NCI-H2171 (cell line): ENCODE results near the gene POMC.
"Not testable (repeated sequence)": the region's sequence is repeated elsewhere in the genome, so short reads cannot be mapped to it uniquely, and the experiment has no call there.

Source experiments
- DNase-seq: peaks from one replicate; lab custom pipeline; 2025; lab: John Stamatoyannopoulos, UW

The POMC gene

DNA sequence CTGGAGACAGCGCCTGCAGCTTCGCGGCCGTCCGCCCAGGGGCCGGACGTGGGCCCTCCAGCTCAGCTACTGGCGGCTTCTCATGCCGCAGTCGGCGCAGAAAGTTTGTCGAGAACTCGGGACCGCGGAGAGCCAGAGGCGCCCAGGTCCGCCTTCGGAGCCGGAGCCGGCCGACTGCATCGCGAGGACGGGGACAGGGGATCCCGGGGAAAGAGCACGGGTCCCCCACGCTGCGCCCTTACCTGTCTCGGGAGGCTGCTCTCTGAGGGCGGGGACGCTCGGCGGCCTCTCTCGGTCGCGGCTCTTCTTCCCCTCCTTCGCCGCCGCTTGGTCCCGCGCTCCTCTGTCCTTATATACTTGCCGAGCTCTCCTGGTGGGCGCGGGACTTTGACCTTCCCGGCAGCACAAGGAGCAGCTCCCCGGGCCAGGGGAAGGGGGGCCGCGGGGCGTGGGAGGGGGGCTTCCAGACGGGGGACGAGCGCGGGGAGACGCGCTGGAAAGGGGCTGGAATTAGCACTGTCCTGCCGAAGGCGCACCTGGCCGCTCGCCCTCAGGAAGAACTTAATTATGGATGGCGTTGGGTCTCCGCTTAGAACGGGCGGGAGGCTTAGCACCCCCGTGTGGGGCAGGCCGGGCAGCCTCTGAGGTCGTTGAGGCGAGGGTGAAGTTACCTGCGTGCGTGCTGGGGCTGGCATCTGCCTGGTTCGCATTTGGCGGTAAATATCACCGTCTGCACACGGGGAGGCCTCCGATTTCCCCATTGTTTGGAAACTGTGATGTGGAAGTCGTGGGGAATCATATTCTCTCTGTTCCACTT, at the start of gene POMC:
Gene POMC, minus strand, starts transcription at position 325 of the 817 bp plus-strand sequence. CDS start 3,808 bp downstream, outside the sequence.
- DNase-seq: peak; percentile 76

DNA sequence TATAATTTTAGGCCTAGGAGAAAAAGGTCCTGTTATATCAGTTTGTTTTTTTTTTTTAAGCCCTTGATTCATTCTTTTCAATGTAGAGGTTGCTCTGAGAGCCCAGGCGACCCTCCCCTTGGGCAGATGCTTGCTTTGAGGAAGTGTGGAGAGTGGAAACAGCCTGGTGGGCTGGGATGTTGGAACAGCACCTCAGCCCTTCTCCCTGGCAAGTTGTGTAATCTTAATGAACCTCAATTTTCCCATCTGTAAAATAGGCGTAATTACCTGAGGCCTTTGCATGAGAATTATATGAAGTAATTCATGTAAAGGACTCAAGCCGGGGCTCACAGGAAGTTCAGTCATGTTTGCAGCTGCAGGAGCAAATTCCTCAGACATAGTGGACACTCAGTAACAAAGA, 49.7 kb upstream of the POMC start:
- no peak for DNase-seq

DNA sequence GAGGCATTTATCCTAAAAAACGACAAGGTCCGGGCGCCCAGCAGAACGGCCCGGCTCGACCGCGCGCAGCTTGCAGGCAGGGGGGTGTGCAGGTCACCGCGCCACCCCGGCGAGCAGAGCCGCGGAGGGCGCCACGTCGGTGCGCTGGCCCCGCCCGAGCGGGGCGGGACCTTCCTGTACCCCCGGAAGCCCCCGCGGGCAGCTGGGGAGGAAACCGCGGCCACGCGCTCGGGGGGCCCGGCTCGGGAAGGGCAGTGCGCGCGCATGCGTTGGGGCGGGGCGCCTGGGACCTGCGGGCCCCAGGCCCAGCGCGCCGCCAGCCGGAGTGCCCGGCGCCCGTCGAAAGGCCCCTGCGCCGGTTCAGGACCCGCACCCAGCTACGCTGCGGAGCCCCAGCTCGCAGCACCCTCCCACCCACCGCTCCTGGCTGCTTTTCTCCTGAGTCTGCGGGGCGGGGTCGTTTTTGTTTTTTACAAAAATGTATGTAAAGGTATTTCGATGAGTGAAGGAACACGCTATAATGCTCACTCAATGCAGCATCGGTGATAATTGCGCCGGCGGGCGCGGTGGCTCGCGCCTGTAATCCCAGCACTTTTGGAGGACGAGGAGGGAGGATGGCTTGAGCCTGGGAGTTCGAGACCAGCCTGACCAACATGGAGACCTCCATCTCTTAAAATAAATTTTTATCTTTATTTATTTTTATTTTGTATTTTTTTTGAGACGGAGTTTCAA, 47.7 kb upstream of the POMC start:
- no peak for DNase-seq

DNA sequence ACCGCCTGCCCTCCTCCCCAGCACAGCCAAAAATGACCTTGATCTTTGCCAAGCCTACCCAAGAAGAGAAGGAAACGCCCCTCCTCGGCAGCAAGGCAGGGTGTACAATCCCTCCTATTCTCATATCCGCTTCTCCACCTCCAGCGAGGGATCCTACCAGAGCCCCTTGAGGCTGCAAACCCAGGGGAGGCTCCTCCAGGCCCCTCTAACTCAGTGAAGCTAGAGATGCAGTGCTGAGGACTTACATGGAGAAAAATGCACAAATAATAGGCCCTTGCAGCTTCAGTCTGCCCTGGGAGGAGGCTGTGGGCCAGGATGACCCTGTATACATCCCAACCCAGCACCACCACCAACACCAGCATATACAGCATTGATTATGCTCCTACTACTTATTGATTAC, 46.9 kb upstream of the POMC start:
- no peak for DNase-seq

DNA sequence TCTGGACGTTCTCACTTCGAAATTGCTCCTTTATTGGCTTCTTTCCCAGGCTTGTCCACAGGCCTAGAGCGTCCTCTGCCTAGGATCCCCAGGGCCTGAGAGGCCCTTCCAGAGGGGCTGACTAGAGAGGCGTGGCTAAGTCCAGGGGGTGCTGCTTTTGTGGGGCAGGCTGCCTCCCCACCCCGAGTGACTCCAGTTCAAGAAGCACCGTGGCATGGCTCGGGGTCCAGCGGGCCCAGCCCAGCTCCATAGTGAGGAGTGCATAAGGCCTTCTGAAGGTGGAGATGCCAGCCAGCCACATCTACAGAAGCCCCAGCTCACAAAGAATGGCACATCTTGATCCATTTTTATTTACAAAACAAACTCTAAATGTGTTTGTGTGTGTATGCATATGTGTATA, 44.8 kb upstream of the POMC start:
- no peak for DNase-seq

DNA sequence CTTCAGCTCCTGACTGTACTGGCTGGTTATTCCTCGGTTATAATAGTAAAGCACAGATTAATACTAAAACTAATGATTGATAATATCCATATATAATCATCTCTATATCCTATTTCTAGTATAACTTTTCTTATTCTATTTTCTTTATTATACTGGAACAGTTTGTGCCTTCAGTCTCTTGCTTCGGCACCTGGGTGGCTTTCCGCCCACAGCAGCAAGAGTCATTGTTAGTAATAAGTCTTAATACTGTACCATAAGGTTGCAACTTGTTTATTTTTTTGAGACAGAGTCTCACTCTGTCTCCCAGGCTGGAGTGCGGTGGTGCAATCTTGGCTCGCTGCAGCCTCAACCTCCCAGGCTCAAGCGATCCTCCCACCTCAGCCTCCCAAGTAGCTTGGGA, 42.5 kb upstream of the POMC start:
- DNase-seq: not testable (repeated sequence)

DNA sequence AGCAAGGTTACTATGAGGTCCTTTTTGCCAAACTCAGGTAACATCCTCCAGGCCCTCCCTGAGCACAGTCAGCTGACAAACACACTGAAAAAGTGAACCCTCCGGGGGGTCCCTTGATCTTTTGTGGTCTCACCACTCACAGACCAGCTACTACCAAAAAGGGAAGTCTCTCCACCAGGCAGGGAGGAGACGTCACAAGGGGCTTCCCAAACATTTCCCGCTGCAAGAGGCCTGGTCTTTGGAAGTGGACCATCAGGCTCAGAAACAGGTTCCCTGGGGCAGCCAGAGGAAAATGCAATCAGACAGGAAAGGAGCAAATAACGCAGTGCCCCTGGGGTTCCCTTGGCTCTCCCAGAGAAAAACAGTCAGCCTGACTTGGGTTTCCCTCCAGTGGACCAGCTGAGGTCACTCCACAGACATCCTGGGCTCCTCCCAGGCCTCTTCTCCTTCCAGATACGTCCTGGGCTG, 38.7 kb upstream of the POMC start:
- no peak for DNase-seq

DNA sequence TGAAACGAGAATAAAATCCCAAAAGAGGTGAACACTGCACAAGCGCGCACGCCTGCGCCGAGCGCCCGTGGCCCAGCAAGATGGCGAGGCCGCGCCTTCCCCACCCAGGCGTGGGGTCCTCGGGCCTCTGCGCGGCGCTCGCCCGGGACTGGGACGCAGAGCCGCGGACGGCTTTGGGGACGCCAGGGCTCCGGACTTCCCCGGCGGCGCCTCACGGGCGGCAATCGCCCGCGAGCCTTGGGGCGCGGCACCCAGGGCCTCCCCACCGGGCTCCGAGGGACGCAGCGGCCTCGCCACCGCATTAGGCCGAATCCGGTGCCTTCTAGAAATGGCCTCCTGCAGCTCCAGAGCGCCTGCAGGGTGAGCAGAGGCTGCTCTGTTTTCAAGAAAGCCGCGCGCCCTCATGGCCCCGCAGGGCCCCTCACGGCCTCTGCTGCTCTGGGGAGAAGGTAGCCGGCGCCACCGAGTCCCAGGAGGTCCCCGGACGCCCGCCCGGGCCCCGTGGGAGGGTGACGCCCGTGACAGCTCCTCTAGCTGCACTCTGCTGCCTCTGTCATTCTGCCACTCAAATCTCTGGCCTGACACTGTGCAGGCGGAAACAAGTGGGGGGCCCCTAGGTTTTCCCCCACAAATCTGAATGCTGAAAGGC, 35.9 kb upstream of the POMC start:
- DNase-seq: no peak

DNA sequence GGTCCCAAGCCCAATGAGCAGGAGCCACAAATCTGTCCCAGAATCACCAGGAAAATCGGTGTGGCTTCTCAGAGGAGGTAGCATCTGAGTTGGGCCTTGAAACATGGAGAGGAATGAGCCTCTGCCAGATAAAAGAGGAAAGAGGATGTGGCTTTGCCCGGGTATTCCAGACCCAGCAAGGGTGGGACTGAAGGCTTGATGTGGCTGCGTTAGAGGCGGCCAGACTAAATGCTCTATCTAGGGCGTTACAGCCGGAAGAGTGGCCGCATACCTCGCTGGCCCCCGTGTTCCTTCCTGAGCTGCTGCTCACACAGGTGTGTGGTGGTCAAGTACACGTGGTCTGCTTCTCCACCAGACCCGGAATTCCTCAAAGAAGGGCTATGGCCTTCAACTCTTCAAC, 33.9 kb upstream of the POMC start:
- no peak for DNase-seq

DNA sequence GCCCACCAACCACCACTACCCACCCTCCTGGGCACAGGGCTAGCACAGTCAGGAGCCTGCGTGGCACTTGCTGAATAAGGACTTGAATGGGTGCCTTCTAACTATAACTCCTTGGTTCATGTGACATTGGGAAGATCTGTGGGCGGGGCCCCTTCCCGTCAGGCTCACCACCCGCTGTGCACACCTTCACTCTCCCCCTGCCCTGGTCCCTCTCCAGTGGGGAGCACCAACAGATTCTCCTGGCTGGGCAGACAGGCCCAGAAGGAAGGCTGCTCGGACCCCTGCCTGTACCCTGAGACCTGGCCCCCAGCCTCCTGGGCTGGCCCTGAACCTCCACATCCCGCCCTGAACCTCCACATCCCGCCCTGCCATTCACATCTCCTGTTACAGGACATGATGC, 33.4 kb upstream of the POMC start:
- DNase-seq: no peak

DNA sequence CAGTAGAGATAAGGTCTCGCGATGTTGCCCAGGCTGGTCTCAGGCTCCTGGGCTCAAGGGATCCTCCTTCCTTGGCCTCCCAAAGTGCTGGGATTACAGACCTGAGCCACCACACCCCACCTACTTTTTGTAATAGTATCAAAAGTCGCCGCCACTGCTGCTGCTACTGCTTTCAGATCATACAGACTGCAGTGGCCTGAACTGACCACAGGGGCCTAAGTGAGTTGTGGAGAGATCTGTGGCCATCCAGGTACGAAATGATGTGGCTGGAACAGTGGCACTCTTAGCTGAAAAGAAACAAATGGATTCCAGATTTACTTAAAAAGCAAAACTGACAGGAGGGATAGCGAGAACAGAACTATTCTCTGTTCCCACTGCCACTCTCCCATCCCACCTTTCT, 32.9 kb upstream of the POMC start:
- DNase-seq: no peak

DNA sequence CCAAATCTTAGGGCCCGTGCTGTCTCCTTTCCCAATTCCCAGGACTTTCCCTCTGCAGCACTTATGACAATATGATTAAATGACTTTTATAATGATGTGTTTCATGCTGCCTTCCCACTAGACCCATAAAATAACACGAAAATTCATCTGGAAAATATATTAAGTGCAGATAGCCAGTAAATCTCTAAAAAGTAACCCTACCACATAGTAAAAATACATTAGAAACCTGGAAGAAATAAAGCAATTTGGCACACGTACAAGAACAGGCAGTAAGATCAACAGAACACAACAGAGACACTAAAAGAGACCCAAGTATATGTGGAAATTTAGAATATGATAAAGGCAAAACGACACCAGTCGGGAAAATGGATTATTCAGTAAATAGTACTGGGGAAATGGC, 30.2 kb upstream of the POMC start:
- DNase-seq: no peak

DNA sequence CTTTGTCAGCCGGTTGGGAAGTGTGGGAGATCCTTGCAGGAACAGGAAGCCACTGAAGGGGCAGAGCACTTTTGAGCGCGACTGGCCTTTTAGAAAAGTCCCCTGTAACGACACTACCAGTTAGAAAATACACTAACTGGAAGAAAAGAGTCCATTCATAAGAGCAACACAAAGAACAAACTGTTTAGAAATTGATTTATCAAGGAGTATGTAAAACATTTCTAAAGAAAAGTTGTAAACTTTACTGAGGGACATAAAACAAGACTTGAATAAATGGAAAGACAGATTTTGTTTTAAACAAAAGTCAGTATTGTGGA, 29.8 kb upstream of the POMC start:
- DNase-seq: no peak

DNA sequence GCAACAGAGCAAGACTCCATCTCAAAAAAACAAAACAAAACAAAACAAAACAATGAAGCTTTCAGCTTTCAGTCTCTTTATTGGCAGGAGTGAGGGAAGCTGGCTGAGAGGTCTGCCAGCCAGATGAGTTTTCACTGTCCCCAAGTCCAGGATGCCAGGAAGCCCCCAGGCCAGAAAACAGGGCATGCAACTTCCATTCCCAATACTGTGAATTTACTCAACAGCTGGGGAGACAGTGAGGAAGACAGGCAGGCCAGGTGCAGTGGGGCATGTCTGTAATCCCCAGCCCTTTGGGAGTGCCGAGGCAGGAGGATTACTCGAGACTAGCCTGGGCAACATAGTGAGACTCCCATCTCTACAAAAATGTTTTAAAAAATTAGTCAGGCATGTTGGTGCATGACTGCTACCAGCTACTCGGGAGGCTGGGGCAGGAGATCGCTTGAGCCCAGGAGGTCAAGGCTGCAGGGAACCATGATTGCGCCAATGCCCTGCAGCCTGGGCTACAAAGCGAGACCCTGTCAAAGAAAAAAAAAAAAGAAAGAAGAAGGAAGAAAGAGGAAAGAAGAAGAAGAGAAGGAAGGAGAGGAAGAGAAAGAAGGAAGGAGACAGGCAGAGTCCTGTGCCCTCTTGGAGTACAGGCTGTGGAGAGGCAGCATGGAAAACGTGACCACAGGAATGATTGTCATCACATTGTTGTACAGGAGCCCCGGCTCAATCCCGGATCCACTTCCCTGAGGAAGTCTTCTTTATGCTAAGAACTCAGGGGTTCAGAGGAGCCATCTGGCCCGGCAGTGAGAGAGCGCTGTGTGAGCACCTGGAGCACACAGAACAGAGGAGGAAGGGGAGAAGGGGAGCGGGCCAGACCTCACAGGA, 29.2 kb upstream of the POMC start:
- DNase-seq: no peak

DNA sequence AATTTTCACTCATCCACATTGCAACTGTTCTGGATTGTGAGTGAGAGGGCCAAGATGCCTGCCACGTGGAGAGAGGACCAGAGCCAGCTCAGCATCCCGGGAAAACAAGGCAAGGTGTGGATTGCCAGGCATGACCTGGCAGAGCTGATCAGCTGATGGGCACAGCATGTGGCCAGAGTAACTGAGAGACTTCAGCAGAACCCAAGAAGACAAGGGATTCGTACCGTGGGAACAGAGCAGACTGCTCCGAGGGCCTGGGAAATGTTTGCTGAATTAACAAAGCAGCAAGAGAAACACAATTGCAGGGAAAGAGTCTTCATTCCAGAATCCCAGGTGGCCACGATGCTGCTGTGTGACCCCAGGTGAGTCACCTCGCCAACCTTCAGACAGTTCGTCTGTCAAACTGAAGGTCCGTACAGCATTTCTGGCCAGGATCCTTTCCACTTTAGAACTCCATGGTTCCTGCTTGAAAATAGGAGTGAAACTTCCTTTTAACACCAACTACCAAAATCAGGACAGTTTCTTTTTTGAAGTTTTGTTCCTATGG, 26.3 kb upstream of the POMC start:
- DNase-seq: no peak

DNA sequence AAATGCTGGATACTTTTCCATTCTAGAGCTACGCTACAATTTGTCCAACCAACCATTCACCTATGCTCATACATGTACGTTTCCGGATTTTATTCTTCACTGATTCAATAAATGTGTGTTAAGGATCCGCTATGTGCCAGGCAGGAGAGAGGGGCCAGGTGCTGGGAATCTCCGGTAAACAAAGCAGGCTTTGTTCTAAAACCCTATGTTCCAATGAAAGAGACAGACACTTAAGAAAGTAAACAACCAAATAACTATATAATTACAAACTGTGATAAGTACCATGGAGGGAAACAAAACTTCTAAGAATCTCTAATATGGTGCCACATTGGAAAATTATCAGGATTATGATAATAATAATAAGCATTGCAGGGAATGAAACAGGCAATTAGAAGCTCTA, 22.2 kb upstream of the POMC start:
- DNase-seq: no peak

DNA sequence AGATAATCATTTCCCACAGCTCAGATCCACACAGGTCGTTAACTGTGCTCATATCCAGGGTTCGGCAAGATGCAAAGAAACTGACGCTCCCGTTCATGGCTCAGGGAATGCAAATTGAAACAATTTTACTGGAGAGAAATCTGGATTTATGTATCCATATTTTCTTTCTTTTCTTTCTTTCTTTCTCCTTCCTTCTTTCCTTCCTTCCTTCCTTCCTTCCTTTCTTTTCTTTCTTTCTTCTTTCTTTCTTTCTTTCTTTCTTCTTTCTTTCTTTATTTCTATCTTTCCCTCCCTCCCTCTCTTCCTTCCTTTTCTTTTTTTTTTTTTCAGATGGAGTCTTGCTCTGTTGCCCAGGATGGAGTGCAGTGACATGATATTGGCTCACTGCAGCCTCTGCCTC, 20.0 kb upstream of the POMC start:
- no peak for DNase-seq

DNA sequence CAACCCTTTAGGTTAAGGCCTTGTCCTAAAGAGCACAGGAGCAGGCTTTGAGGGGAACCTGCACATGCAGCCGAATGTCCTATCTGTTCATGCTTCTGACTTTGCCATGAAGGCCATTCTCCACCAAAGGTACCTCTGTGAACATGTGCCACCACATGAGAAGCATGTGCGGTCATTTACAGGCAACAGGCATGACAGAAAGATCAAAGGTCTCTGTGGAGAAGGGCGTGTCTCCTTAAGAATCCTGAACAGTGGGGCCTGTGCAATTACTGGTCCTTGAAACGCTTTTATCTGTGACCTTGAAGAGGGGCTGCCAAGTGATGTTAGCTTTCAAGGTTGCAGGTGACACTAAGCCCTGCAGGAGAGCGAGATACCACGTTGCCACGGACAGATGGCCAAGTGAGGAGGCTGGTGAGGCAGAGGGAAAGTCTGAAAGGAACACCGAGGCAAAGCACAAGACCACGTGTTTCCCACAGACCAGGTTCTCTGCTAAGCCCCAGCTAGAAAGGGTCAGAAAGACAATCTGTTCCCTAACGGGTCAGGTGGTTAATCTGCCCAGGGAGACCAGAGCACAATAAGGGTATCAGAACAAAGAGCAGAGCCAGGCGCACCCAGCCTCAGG, 19.5 kb upstream of the POMC start:
- DNase-seq: no peak

DNA sequence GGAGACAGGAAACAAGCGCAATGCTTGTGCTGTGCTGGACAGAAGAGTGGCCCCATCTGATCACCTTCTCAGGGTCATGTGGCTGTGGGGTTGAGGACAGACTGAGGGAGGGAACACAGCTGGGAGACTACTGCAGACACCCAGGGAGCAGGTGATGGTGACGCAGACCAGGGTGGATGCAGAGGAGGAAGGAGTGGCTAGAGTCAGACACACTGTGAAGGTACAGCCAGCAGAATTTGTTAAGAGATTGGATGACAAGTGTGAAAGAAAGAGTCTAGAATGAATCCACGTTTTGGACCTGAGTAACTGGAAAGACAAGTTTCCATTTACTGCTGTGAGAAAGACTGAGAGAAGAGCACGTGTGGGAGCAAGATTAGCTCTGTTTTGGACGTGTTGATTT, 15.9 kb upstream of the POMC start:
- DNase-seq: no peak

DNA sequence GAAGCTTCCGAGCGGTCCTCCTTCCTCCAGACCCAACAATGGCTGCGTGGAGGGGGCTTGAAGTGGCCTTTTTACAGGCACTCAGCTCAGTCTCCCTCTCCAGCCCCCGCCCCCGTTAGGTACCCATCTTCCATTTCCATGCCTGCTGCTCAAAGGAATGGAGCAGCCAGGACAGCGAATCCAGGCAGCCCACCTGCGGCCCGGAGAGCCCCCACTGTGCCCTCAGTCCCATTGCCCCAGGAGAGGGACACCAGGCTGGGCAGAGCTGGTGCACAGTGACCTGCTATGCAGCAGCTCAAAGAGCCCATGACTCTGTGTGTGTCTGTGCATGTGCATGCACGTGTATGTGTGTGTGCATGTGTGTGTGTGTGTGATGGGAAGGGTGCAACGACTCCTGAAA, 10.6 kb upstream of the POMC start:
- no peak for DNase-seq

DNA sequence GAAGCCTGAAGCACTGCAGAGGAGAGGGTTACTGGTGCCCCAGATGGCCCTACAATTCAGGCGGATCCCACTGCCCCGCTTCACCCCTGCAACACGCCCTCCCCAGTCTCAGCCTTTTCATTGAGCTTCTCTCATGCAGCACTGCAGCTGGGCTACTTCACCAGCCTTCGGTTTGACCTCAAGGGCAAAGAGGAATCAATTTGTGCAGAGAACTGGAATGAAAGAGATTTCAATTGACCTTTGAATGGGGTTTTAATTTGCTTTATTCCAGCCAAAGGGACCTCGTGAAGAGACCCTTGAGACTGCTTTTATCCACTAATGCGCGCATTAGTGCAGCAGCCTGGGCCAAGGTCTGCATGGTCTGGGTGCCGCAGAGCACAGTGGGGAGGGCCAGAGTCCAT, 8.8 kb upstream of the POMC start:
- no peak for DNase-seq
